ENCODE results near the gene NR2E1.

The NR2E1 gene

GRCh38 chr6:108156180-108156937, 9.5 kb upstream of the NR2E1 start:
- DNase-seq (ENCODE audit: low read depth) = no peak

- DNase-seq (ENCODE audit: low read depth) = no peak
Measured at GRCh38 chr6:108156938-108157233, 8.9 kb upstream of the NR2E1 start.

GRCh38 chr6:108157234-108157980, 8.4 kb upstream of the NR2E1 start:
- DNase-seq (ENCODE audit: low read depth) = no peak

GRCh38 chr6:108157981-108158525, 7.8 kb upstream of the NR2E1 start:
- DNase-seq (ENCODE audit: low read depth) = no peak

GRCh38 chr6:108159981-108160380, 5.8 kb upstream of the NR2E1 start:
- DNase-seq (ENCODE audit: low read depth) = no peak

GRCh38 chr6:108161724-108162282, 4.0 kb upstream of the NR2E1 start:
- DNase-seq (ENCODE audit: low read depth) = no peak

GRCh38 chr6:108163267-108163643, 2.6 kb upstream of the NR2E1 start:
- no peak for DNase-seq (ENCODE audit: low read depth)

- no peak for DNase-seq (ENCODE audit: low read depth)
Measured at GRCh38 chr6:108163644-108164542, 1.9 kb upstream of the NR2E1 start.

- no peak for DNase-seq (ENCODE audit: low read depth)
Measured at GRCh38 chr6:108164543-108164814, 1.3 kb upstream of the NR2E1 start.

- no peak for DNase-seq (ENCODE audit: low read depth)
Measured at GRCh38 chr6:108164815-108165706, 761 bp upstream of the NR2E1 start.

GRCh38 chr6:108166664-108167448, 1.0 kb downstream of the NR2E1 start:
- no peak for DNase-seq (ENCODE audit: low read depth)

GRCh38 chr6:108167449-108168089, 1.7 kb downstream of the NR2E1 start:
- no peak for DNase-seq (ENCODE audit: low read depth)

GRCh38 chr6:108168090-108168463, 2.3 kb downstream of the NR2E1 start:
- no peak for DNase-seq (ENCODE audit: low read depth)

- DNase-seq (ENCODE audit: low read depth) = no peak
Measured at GRCh38 chr6:108168501-108169463, 3.0 kb downstream of the NR2E1 start.

GRCh38 chr6:108169464-108170331, 3.9 kb downstream of the NR2E1 start:
- no peak for DNase-seq (ENCODE audit: low read depth)

- no peak for DNase-seq (ENCODE audit: low read depth)
Measured at GRCh38 chr6:108170332-108171290, 4.8 kb downstream of the NR2E1 start.

Data from non-pigmented ciliary epithelial cell (primary cell).